ENCODE results near the gene NBPF9.
"Not testable (repeated sequence)": the region's sequence is repeated elsewhere in the genome, so short reads cannot be mapped to it uniquely, and the experiment has no call there.

The NBPF9 gene, protein sequence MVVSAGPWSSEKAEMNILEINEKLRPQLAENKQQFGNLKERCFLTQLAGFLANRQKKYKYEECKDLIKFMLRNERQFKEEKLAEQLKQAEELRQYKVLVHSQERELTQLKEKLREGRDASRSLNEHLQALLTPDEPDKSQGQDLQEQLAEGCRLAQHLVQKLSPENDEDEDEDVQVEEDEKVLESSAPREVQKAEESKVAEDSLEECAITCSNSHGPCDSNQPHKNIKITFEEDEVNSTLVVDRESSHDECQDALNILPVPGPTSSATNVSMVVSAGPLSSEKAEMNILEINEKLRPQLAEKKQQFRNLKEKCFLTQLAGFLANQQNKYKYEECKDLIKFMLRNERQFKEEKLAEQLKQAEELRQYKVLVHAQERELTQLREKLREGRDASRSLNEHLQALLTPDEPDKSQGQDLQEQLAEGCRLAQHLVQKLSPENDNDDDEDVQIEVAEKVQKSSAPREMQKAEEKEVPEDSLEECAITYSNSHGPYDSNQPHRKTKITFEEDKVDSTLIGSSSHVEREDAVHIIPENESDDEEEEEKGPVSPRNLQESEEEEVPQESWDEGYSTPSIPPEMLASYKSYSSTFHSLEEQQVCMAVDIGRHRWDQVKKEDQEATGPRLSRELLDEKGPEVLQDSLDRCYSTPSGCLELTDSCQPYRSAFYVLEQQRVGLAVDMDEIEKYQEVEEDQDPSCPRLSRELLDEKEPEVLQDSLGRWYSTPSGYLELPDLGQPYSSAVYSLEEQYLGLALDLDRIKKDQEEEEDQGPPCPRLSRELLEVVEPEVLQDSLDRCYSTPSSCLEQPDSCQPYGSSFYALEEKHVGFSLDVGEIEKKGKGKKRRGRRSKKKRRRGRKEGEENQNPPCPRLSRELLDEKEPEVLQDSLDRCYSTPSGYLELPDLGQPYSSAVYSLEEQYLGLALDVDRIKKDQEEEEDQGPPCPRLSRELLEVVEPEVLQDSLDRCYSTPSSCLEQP (N-terminal part only)

DNA sequence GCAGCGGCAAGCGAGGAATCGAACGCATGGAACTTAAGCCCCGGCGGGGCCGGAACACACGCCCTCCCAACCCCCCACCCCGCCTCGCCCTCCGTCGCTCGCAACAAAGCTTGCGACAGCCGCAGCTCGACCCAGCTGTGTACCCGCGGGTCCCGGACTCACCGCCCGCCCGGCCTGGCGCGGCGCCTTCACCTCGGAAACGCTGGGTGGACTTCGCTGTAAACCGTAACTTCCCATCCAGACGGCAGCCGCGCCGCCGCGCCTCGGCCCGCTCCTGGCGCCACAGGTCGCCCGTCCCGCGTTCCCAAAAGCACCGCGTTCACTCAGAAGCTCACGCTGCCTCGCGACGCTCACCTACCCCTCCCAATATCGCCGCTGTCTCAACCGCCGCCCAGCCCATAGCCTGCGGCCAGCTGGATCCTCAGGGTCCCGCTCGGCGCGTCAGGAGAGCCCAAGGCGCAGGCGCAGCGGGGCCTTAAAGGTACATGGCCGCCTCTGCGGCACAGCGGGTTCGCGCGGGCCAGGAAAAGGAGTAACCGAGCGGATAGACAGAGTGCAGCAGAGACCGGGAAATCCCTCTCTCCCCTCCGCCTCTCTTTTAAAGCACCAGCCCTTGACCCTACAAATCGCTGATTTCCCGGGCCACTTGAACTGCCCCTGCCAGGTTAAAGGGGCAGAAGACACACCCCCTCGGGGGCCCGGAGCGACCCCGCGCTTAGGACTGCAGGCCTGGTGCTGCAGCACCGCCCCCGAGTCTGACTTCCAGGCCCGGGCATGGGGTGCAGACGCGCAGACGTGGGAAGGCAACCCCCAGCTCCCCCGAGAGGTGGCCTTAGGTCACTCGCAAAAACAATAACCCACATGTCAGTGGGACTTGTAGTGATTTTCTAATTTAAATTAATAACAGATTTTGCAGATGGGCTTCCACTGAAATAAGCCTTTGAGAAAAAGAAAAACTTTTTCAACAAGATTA lies at the start of gene NBPF9:
Gene NBPF9 (minus strand): TSS at position 443 of the 973 bp plus-strand sequence. CDS start 21,412 bp downstream, outside the sequence.
- not testable (repeated sequence) for DNase-seq

DNA sequence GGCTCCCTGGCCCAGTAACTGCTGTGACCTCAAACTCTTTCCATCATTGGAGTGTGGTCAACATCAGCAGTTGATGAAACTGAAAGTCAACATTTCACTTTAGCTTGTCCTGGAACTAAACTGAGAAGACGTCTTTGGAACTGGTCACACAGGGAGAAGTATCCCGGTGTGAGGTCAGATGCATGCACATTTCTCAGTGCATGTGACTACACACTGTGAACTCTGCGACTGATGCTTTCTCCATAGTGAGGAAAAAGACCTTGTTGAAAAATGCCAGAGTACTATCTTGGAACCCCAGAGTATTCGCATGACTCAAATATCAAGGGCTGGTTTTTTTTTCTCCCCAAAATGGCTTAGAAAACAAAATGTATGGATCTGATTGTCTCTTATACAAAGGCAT lies 46.6 kb upstream of the NBPF9 start:
- not testable (repeated sequence) for DNase-seq

DNA sequence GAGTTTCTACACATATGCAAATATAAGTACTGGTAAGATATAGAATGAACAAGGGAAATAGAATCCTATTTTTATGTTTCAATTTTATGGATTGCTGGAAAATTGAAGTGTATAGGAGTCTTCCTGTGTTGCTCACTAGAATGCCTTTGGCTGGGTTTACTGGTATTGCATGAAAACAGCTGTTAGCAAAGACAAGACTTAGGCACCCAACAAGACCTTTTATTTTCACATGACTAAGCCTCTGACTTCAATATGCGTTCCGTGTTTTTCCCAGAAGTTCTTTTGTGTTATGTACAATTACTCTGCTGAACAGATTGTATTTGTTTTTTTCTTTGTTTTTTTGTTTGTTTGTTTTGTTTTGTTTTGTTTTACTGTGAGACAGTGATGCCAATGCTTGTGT lies 34.2 kb upstream of the NBPF9 start:
- not testable (repeated sequence) for DNase-seq

DNA sequence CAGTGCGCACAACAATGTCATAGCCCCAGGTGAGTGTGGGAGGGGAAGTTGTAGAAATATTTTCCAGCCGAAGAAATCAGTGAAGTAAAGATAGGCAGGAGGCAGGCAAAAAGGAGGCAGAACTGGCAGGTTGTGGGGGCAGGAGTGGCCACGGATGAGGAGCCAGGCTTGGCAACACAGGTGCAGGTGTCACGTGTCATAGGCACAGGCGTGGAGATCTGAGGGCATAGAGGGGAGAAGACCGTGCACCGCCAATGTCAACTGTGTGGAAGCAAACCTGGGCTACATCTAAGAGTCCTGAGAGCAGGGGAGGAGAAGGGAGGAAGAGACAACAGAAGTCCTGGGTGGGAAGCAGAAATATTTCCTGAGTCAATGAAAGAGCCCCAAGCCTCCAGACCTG lies 27.6 kb upstream of the NBPF9 start:
- DNase-seq = not testable (repeated sequence)

GRCh38 chr1:149129245-149129644 lies 25.9 kb upstream of the NBPF9 start:
- DNase-seq = not testable (repeated sequence)

- not testable (repeated sequence) for DNase-seq
These were observed 23.3 kb upstream of the NBPF9 start for GRCh38 chr1:149126555-149127145.

GRCh38 chr1:149123948-149124926 lies 20.9 kb upstream of the NBPF9 start:
- not testable (repeated sequence) for DNase-seq

DNA sequence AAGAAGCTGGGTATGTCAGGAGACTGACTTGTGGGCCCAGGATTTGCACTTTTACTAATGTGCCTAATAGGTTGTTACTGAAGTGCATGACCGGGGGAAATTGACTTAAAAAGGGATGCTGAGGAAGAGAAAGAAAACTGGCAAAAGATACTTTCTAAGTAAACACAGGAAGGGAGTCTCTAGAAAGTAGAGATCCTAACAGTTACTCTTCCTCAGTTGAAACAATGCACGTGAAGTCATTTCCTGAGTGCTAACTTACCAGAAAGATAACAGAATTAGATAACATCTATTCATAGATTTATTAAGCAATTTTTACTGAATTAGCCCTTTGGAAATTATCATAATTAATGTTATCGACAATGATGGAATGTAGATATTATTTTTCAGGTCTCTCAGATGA lies 9.5 kb upstream of the NBPF9 start:
- not testable (repeated sequence) for DNase-seq

- DNase-seq = not testable (repeated sequence)
These were observed 7.0 kb upstream of the NBPF9 start for GRCh38 chr1:149110343-149110742.

DNA sequence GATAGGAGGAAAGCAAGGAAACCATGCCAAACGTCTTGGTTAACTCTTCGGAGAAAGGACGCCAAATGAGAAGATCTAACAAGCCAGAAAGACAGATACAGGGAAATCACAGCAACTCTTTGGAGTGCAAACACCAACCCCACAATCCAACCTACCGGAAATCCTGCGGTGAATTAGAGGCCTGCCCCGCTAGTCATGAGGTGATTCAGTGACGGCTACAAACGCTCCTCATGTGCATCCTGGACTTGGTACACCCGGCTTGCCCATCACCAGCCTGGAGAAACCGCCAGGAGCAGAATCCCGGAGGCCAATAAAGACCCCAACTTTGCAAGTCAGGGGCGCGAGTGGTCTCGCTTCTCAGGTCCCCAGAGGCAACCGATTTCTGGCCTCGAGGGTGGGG lies 777 bp downstream of the NBPF9 start:
- not testable (repeated sequence) for DNase-seq

DNA sequence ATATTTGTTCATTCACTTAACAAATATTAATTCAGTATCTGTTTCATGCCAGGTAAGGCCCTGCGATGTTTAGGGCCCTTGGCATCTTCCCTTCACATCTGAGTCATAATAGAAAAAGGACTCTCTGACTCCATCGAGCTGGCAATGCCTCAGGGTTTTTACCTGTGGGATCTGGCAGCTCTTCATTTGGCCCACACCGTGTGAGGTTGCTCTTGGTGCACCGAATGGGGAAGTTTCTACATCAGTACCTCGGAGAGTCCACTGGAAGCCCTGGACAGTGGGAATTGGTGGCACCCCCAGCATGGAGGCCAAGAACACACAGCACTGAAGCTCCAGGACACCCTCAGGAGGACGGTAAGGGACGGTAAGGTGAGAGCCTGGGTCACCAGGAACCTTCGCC lies 5.1 kb downstream of the NBPF9 start:
- not testable (repeated sequence) for DNase-seq

GRCh38 chr1:149093155-149093554 lies 10.2 kb downstream of the NBPF9 start:
- DNase-seq = not testable (repeated sequence)

GRCh38 chr1:149075505-149076127 lies 27.7 kb downstream of the NBPF9 start:
- not testable (repeated sequence) for DNase-seq

DNA sequence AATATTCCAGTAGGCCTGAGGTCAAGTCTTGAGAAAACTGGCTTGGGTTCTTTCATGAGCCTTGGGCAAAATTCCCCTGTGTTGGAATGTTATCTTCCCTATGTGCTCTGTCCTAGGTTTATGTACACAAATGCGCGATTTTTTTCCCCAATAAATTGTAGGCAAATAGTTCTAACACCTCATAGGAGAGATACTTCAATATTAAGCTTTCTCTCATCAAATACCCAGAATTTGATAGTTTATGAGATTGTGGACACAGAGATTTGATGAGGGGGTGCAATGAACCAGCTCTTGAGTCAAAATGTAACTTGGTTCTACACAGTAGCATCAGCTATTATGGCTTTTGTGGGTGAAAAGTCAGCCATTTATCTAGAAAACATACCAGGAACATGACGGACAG lies 38.7 kb downstream of the NBPF9 start:
- not testable (repeated sequence) for DNase-seq

GRCh38 chr1:149043056-149043455 lies 60.3 kb downstream of the NBPF9 start:
- DNase-seq = not testable (repeated sequence)

GRCh38 chr1:149033916-149034315 lies 69.4 kb downstream of the NBPF9 start:
- DNase-seq = not testable (repeated sequence)

DNA sequence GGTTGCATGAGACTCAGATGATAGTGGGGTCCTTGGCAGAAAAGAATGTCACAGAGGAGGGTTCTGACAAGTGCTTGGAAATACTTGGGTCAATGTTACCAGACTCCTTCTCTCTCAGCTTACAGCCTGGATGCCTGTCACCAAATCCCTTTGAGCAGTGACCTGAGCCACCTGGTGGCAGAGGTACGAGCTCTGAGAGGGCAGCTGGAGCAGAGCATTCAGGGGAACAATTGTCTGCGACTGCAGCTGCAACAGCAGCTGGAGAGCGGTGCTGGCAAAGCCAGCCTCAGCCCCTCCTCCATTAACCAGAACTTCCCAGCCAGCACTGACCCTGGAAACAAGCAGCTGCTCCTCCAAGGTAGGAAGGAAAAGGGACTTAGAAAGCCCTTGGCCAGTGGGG lies 79.0 kb downstream of the NBPF9 start:
- DNase-seq = not testable (repeated sequence)

GRCh38 chr1:149018577-149018976 lies 84.8 kb downstream of the NBPF9 start:
- DNase-seq = not testable (repeated sequence)

DNA sequence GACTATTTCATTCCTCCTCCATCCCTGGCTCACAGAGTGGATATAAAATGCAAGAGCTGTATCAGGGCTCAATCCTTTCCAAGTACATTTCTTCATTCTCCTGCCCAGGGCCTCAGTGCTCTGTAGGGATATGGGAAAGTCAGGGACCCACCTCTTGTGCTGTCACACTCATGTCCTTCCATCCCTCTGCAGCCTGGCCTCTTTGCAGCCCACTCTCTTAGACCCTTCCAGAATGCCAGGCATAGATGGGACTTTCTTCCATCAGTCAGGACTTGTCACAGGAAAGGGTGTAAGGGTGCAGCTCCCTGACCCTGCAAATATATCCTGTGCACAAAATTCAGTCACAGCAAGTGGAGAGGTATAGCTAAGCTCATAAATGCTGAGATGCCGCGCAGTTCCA lies 86.7 kb downstream of the NBPF9 start:
- DNase-seq = not testable (repeated sequence)

DNA sequence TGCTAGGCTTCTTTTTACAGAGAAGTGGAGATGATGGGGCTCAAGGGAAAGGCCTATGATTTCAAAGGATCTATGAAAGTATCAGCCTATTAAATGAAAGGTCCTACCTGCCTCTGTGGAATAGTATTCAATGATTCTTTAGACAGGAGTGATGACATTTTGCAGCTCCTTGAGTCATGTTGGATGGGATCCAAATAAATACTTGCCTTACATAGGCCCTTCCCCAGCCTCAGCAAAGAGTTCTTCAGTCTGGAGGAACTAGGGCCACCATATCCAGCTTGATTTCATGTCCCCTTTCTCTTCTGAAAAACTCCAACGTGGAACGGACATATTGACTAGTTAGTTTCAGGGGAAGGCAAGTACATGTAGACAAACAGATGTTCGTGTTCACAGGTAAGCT lies 87.8 kb downstream of the NBPF9 start:
- not testable (repeated sequence) for DNase-seq
